Smooth muscle cell (in vitro differentiated cells): ENCODE measurements around the gene SRRD. TPM values are rescaled to one million over a fixed set of nuclear protein-coding genes. Genes with fewer than 3 reads are reported as not detected.
A peak's percentile ranks its signal among the peaks of the same experiment; 100 is the strongest.

ENCODE experiments used
- DNase-seq: peaks from one replicate; lab custom pipeline; 2025; ENCODE audit not compliant: unreplicated experiment; lab: John Stamatoyannopoulos, UW
- H2AFZ ChIP-seq: fragments of 200-600 bp; sonication (generic); 2 replicates; pipeline ENCODE4 v1.6.0; 2016; ENCODE audit warnings: antibody characterized with exemption, low read depth, mild to moderate bottlenecking
- H3F3A ChIP-seq: fragments of 200-600 bp; sonication (generic); 2 replicates; pipeline ENCODE4 v1.6.0; 2017; ENCODE audit warnings: antibody characterized with exemption, low read depth
- H3K27ac ChIP-seq: fragments of 200-600 bp; sonication (generic); 2 replicates; pipeline ENCODE4 v1.5.1; 2016; ENCODE audit warnings: low read depth, mild to moderate bottlenecking
- H3K27me3 ChIP-seq: fragments of 200-600 bp; sonication (generic); 2 replicates; pipeline ENCODE4 v1.6.1; 2016; ENCODE audit warnings: low read depth, mild to moderate bottlenecking
- H3K36me3 ChIP-seq: fragments of 200-600 bp; sonication (generic); 2 replicates; pipeline ENCODE4 v1.5.1; 2016; ENCODE audit warnings: low read depth
- H3K4me1 ChIP-seq: fragments of 200-600 bp; sonication (generic); 2 replicates; pipeline ENCODE4 v1.5.1; 2016; ENCODE audit warnings: low read depth
- H3K4me2 ChIP-seq: fragments of 200-600 bp; sonication (generic); 2 replicates; pipeline ENCODE4 v1.6.0; 2016; ENCODE audit warnings: mild to moderate bottlenecking
- H3K4me3 ChIP-seq: fragments of 200-600 bp; sonication (generic); 2 replicates; pipeline ENCODE4 v1.5.1; 2016; ENCODE audit warnings: mild to moderate bottlenecking
- H3K79me2 ChIP-seq: fragments of 200-600 bp; sonication (generic); 2 replicates; pipeline ENCODE4 v1.6.0; 2016; ENCODE audit warnings: low read depth, mild to moderate bottlenecking
- H3K9ac ChIP-seq: fragments of 200-600 bp; sonication (generic); 2 replicates; pipeline ENCODE4 v1.6.0; 2016; ENCODE audit warnings: low read depth
- H3K9me3 ChIP-seq: fragments of 200-600 bp; sonication (generic); replicated peaks from 2 replicates; pipeline ENCODE4 v1.5.1; 2016; ENCODE audit warnings: low read depth
- H4K20me1 ChIP-seq: fragments of 200-600 bp; sonication (generic); 2 replicates; pipeline ENCODE4 v1.6.0; 2016; ENCODE audit warnings: low read depth
- CTCF ChIP-seq: fragments of 200-600 bp; sonication (generic); IDR thresholded peaks from 2 replicates; pipeline ENCODE4 v1.5.1; 2017; ENCODE audit warnings: borderline replicate concordance, mild to moderate bottlenecking, antibody characterized with exemption; ENCODE audit not compliant: insufficient read depth, poor library complexity, severe bottlenecking
- WGBS: methylation state at CpG from one replicate; pipeline ENCODE4 v1.1.7; 2016; ENCODE audit warnings: low lambda C conversion rate; 5-methylcytosine and 5-hydroxymethylcytosine counted together
- polyA plus RNA-seq: library from polyadenylated mRNA; unstranded; fragments of >200 nt; fragmentation: Nextera tagmentation; extraction: Ambion mirVana; gene quantifications from 2 replicates; pipeline ENCODE4 v1.2.1, GENCODE V29; 2016
- total RNA-seq: library from RNA; depleted of rRNA; stranded (reverse); fragments of >200 nt; gene quantifications from 2 replicates; pipeline ENCODE4 v1.2.3, GENCODE V29; 2014

SRRD gene
- total and polyA plus RNA-seq, 2 experiments from 2014 or later, result 20.7 to 34.5 TPM

GRCh38 chr22:26471522-26471921 lies 12.2 kb upstream of the SRRD start:
- Histone ChIP-seq H3K36me3 (peaks cover 11% of the 10 kb centered on the region), H4K20me1 (no peaks in the 10 kb centered on the region), H3K4me2 (peak overlapping the region; percentile 47), H2AFZ (no peak overlapping the region), H3F3A (peaks cover 6% of the 10 kb centered on the region), H3K27me3 (no peaks in the 10 kb centered on the region), H3K4me1 (no peaks in the 10 kb centered on the region), H3K27ac (peak overlapping the region; percentile 97), H3K4me3 (no peak overlapping the region), H3K79me2 (no peaks in the 10 kb centered on the region), H3K9me3 (no peaks in the 10 kb centered on the region), H3K9ac (peak overlapping the region; percentile 81)
- no peak for TF ChIP-seq CTCF
- WGBS, result 31% methylated on average over 5 of the region's 5 CpGs
- no peak for DNase-seq

GRCh38 chr22:26474682-26475081 lies 9.0 kb upstream of the SRRD start:
- Histone ChIP-seq H4K20me1 (no peaks in the 10 kb centered on the region), H3K9ac (no peak overlapping the region), H3K36me3 (no peaks in the 10 kb centered on the region), H3K4me2 (peak overlapping the region; percentile 14), H3K27ac (peak overlapping the region; percentile 97), H2AFZ (no peak overlapping the region), H3K79me2 (peaks cover 9% of the 10 kb centered on the region), H3K9me3 (no peaks in the 10 kb centered on the region), H3K4me3 (no peak overlapping the region), H3F3A (peaks cover 18% of the 10 kb centered on the region), H3K27me3 (no peaks in the 10 kb centered on the region), H3K4me1 (peaks cover 6% of the 10 kb centered on the region)
- no peak for DNase-seq
- no peak for TF ChIP-seq CTCF

GRCh38 chr22:26476705-26477340 lies 6.9 kb upstream of the SRRD start:
- Histone ChIP-seq H3K9me3 (no peaks in the 10 kb centered on the region), H4K20me1 (no peaks in the 10 kb centered on the region), H3K36me3 (no peaks in the 10 kb centered on the region), H3F3A (peaks cover 20% of the 10 kb centered on the region), H3K4me2 (peak overlapping the region; percentile 65), H3K79me2 (peaks cover 9% of the 10 kb centered on the region), H3K27me3 (no peaks in the 10 kb centered on the region), H3K4me1 (peaks cover 13% of the 10 kb centered on the region), H3K9ac (peak overlapping the region; percentile 42), H2AFZ (no peak overlapping the region), H3K4me3 (no peak overlapping the region), H3K27ac (peak overlapping the region; percentile 95)
- no peak for TF ChIP-seq CTCF
- 26% methylated on average over 4 of the region's 4 CpGs for WGBS
- DNase-seq, result no peak

GRCh38 chr22:26477341-26477731 lies 6.3 kb upstream of the SRRD start:
- Histone ChIP-seq H3K27ac (peak overlapping the region; percentile 95), H3K9me3 (no peaks in the 10 kb centered on the region), H3F3A (peaks cover 26% of the 10 kb centered on the region), H3K79me2 (peaks cover 9% of the 10 kb centered on the region), H3K36me3 (no peaks in the 10 kb centered on the region), H2AFZ (no peak overlapping the region), H3K4me1 (peaks cover 17% of the 10 kb centered on the region), H3K9ac (peak overlapping the region; percentile 42), H3K4me2 (peak overlapping the region; percentile 65), H3K27me3 (no peaks in the 10 kb centered on the region), H3K4me3 (no peak overlapping the region), H4K20me1 (no peaks in the 10 kb centered on the region)
- DNase-seq, result no peak
- WGBS, result 15% methylated on average over 4 of the region's 4 CpGs
- TF ChIP-seq CTCF, result no peak
